Omental fat pad (tissue), 4 donors: Measurements from ENCODE around the gene ZNF518A. TPM values are rescaled to one million over a fixed set of nuclear protein-coding genes. Genes with fewer than 3 reads are reported as not detected.

ENCODE experiments used
- ATAC-seq: fragments of 150-250 bp; one replicate; pipeline ENCODE4 v1.9.1; 2016; ENCODE audit warnings: mild to moderate bottlenecking, moderate library complexity; ENCODE audit not compliant: low FRiP score
- DNase-seq: peaks from one replicate; pipeline ENCODE4 v3.0.0-alpha.2; 2019; ENCODE audit warnings: low spot score
- total RNA-seq, 4 donors: library from RNA; depleted of rRNA; stranded (reverse); fragments of >200 nt; gene quantifications; one replicate each; pipeline ENCODE4 v1.1.0, GENCODE V29; 2016
- TF ChIP-seq, protein P1 (sequence below), 3 donors: fragments of 450-650 bp; IDR thresholded peaks; one replicate each; pipeline ENCODE4 v1.5.1; 2016 to 2017; ENCODE audit warnings: antibody characterized with exemption in 3 of 3, mild to moderate bottlenecking in 3 of 3, moderate library complexity in 2 of 3

The ZNF518A gene, protein sequence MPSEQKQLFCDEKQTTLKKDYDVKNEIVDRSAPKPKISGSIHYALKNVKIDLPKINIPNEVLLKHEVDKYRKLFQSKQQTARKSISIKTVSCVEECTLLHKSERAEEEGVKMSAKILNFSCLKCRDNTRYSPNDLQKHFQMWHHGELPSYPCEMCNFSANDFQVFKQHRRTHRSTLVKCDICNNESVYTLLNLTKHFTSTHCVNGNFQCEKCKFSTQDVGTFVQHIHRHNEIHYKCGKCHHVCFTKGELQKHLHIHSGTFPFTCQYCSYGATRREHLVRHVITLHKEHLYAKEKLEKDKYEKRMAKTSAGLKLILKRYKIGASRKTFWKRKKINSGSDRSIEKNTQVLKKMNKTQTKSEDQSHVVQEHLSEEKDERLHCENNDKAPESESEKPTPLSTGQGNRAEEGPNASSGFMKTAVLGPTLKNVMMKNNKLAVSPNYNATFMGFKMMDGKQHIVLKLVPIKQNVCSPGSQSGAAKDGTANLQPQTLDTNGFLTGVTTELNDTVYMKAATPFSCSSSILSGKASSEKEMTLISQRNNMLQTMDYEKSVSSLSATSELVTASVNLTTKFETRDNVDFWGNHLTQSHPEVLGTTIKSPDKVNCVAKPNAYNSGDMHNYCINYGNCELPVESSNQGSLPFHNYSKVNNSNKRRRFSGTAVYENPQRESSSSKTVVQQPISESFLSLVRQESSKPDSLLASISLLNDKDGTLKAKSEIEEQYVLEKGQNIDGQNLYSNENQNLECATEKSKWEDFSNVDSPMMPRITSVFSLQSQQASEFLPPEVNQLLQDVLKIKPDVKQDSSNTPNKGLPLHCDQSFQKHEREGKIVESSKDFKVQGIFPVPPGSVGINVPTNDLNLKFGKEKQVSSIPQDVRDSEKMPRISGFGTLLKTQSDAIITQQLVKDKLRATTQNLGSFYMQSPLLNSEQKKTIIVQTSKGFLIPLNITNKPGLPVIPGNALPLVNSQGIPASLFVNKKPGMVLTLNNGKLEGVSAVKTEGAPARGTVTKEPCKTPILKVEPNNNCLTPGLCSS (N-terminal part only)
- total RNA-seq, result 10 to 100 TPM; 12.3 to 31.8 (median 16.4) TPM

DNA sequence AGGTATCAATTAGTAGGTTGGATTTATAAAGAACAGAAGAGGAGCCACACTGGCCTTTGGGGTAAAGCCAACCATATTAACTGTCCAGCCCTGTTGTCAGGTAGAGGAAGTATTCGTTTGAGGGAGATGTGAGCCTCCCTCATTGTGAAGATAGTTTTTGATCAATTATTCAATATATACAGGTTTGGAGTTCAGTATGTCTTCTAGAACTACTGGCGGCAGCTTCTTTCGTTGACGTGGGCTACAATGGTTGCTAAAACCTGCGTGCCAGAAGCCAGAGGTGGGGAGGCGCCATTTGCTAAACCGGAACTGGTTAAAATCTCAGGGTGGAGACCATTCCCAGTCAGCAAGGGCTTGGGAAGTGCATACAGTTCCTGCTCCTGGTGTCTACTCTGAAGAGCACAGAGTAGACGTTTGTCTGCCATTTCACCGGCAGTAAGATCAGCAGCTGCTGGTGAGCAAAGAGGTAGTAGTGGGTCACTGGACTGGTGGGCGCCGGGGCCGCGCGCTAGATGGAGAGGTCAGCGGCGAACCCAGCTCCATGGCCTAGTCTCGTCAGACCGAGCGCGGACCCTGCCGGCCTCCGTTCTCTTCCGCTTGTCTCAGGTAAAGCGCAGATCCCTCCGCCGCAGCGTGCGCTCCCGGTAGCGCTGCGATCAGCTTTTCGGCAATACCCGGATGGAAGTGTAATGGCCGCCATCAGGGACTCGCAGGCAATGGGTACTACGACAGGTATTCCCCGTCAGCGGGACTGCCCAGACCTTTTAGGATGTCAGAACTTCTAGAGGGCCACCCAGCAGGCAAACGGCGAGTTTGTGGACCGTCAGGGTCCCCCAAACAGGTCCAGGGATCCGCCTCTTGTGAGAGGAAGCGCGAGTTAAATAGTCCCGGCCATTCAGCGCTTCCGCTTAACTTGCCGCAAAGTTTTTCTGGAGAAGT is at the start of gene ZNF518A:
Gene ZNF518A (plus strand): TSS at position 911 of the 939 bp plus-strand sequence. CDS start 26,026 bp downstream, outside the sequence.
- TF ChIP-seq, protein P1, sequence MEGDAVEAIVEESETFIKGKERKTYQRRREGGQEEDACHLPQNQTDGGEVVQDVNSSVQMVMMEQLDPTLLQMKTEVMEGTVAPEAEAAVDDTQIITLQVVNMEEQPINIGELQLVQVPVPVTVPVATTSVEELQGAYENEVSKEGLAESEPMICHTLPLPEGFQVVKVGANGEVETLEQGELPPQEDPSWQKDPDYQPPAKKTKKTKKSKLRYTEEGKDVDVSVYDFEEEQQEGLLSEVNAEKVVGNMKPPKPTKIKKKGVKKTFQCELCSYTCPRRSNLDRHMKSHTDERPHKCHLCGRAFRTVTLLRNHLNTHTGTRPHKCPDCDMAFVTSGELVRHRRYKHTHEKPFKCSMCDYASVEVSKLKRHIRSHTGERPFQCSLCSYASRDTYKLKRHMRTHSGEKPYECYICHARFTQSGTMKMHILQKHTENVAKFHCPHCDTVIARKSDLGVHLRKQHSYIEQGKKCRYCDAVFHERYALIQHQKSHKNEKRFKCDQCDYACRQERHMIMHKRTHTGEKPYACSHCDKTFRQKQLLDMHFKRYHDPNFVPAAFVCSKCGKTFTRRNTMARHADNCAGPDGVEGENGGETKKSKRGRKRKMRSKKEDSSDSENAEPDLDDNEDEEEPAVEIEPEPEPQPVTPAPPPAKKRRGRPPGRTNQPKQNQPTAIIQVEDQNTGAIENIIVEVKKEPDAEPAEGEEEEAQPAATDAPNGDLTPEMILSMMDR (IDR thresholded peaks at IDR 0.05), result no peak
- DNase-seq (peak; percentile 71), ATAC-seq (peak; percentile 95)

DNA sequence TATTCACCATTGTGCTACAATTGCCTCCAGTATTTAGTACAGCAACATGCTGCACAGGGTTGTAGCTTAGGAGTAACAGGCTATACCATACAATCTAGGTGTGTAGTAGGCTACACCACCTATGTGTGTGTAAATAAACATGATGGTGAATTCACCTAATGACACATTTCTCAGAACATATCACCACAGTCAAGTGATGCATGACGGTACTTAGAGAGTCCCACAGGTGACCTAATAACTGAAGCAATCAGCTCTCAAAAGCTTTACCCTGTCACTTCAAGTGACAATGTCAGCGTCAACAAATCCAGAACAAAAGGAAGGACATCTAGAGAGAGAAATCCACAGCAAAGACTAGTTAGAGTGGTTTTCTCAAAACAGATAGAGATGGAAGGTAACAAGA is 47.9 kb upstream of the ZNF518A start:
- DNase-seq (no peak), ATAC-seq (no peak)
- TF ChIP-seq, protein P1 (IDR thresholded peaks at IDR 0.05), result no peak

DNA sequence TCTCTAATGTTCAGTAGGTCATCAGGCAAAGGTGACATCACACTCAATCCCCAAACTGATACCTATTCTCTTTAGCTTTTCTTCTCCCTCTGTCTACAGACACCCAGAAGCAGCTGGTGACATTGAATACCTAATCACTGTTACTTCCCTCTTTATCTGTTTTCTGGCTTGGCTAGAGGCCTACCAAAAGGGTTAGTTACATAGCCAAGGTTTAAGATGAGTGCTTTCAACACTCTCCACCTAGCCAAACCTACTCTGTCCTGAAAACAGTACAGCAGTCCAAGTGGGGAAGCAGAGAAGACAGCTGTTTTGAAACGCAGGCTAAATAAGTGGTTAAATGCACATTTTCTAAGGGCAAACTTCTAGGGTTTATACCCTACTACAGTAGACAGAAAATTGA is 47.3 kb upstream of the ZNF518A start:
- no peak for ATAC-seq
- TF ChIP-seq, protein P1 (IDR thresholded peaks at IDR 0.05), result no peak

DNA sequence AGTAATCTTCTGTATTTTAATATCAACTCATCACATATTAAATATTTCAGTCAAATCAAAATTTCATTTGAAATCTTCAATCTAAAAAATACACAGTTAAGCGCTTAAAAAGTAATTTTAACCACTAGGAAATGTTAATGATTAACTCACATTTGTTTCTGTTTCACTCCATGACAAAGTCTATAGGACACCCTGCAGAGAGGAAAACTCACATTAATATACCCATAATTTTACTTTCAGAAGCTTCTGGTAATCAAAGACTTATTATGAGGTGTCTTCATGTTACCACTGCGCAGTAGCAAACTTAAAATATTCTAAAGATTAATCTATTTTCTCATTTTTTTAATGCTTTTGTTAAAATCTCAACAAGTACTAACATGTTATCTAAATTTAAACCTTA is 41.0 kb upstream of the ZNF518A start:
- ATAC-seq (no peak), DNase-seq (no peak)
- TF ChIP-seq, protein P1 (IDR thresholded peaks at IDR 0.05), result no peak

More for the DNA sequence above, 47.3 kb upstream of the ZNF518A start:
- no peak for DNase-seq

DNA sequence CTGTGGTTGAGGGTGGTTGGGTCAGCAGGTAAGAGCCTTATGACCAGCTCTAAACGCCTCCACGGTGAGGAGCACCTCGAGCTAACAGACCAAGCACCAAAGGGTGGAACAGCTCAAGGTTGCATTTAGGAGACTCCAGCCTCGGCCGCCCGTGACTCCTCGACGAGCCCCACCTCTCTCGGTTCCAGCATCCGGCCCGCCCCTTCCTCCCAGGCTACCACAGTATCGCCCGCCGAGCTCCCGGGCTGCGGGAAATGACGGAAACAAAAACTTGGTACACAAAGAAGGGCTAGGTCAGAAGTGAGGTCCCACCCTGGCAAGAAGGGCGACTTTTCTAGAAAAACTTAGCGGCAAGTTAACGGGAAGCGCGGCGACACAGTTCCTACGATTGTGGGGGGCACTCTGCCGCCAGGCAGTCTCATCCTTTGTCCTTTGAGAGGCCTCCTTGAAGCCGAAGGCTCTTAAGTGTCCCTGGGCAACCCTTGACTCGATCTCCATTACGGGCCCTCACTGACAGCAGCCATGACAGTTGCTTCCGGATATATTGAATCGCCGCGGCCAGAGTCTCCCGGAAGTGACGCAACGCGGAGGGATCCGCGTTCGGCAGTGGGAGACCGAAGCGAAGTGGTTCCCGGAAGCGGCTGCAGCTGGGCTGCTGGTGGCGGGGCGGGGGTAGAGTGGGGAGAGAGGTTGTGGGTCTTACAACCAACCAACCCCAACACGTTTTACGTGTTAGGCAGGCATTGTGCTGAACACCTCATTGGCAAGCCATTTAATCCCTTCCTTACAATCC is 40.2 kb upstream of the ZNF518A start:
- ATAC-seq, result peak; percentile 93
- TF ChIP-seq, protein P1 (IDR thresholded peaks at IDR 0.05), result no peak
- peak; percentile 91 for DNase-seq
